ENCODE results near the gene FAR2.

DNA sequence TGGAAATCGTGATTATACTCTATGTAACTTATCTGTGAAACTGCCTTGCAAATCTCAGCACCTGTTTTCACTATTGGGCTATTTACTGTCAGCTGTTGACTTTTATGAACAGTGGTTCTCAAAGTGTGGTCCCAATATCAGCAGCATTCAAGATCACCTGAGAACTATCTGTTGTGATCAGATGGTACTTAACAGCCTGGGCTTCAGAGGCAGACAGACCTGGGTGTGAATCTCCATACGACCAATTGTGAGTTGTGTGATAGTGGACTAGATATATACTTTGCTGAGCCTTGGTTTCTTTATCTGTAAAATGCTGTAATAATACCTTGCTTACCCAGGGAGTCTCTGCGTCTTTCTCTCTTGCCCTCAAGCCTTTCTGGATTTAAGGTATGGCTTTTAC is 126.8 kb downstream of the FAR2 start:
- TF ChIP-seq, protein P1, sequence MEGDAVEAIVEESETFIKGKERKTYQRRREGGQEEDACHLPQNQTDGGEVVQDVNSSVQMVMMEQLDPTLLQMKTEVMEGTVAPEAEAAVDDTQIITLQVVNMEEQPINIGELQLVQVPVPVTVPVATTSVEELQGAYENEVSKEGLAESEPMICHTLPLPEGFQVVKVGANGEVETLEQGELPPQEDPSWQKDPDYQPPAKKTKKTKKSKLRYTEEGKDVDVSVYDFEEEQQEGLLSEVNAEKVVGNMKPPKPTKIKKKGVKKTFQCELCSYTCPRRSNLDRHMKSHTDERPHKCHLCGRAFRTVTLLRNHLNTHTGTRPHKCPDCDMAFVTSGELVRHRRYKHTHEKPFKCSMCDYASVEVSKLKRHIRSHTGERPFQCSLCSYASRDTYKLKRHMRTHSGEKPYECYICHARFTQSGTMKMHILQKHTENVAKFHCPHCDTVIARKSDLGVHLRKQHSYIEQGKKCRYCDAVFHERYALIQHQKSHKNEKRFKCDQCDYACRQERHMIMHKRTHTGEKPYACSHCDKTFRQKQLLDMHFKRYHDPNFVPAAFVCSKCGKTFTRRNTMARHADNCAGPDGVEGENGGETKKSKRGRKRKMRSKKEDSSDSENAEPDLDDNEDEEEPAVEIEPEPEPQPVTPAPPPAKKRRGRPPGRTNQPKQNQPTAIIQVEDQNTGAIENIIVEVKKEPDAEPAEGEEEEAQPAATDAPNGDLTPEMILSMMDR (IDR thresholded peaks at IDR 0.05) = no peak
- no peak for TF ChIP-seq POLR2A (IDR thresholded peaks at IDR 0.05)
- no peak for TF ChIP-seq EP300 (IDR thresholded peaks at IDR 0.05)

All from tibial nerve (tissue), 4 donors.